ENCODE results near the gene LRRC3.

DNA sequence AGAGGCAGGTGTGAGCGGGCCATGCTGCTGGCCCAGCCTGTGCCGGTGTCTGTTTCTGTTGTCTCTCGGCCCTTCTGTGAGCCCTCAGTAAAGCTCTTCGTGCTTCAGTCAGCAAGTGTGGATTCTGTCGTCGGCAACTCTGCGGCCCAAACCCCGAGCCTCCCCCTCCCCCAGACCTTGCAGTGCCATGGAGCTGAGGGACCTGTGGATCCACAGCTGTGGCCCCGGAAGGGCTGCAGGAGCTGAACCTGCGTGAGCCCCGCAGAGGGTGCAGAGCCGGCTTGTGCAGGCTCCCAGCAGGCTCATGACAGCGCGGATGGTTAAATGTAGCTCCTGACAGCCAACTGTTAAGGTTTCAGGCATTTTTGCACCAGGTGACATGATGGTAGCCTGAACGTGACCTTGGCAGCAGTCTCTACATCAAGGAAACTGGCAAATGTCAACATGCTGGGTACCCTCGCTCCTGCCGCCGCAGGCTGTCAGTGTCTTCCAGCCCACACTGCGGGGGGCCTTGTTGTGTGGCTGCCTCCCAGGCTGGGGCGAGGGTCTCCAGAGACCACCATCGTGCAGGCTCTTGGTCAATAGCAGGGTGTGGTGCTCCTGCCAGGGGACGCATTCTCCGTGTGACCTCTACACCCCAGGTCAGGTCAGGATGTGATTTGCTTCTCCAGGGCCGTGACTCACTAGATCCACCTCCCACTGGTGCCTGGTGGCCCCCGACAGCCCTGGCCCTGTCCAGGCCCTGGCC, 7.0 kb downstream of the LRRC3 start:
- TF ChIP-seq CTCF (conservative IDR thresholded peaks at IDR 0.05; ENCODE audit: low read length) (no peak), EZH2phosphoT487 (IDR thresholded peaks at IDR 0.05; ENCODE audit: borderline replicate concordance, low read depth, low read length) (no peak)
